HEK293 (cell line): ENCODE measurements around the gene STX10.
A peak's percentile ranks its signal among the peaks of the same experiment; 100 is the strongest.

ENCODE experiments used
- BCL11A ChIP-seq: fragments of 450-650 bp; formaldehyde crosslinking; IDR thresholded peaks from 2 replicates; pipeline ENCODE4 v1.5.1; 2016; ENCODE audit warnings: low read depth, missing biosample characterization, missing genetic modification characterization
- GLI4 ChIP-seq: fragments of 450-650 bp; formaldehyde crosslinking; IDR thresholded peaks from 2 replicates; pipeline ENCODE4 v1.5.1; 2016; ENCODE audit warnings: missing biosample characterization, missing genetic modification characterization
- HOXA7 ChIP-seq: sonication (generic); formaldehyde crosslinking; IDR thresholded peaks from 2 replicates; pipeline ENCODE4 v1.8.1; 2022; ENCODE audit warnings: missing genetic modification reagents, borderline replicate concordance
- KLF1 ChIP-seq: fragments of 450-650 bp; formaldehyde crosslinking; IDR thresholded peaks from 2 replicates; pipeline ENCODE4 v1.5.1; 2016; ENCODE audit warnings: missing biosample characterization, missing genetic modification characterization
- PBX3 ChIP-seq: sonication (generic); formaldehyde crosslinking; IDR thresholded peaks from 2 replicates; pipeline ENCODE4 v1.8.1; 2022; ENCODE audit warnings: mild to moderate bottlenecking, moderate library complexity, missing genetic modification reagents
- PRDM2 ChIP-seq: fragments of 450-650 bp; formaldehyde crosslinking; IDR thresholded peaks from 2 replicates; pipeline ENCODE4 v1.5.1; 2016; ENCODE audit warnings: missing biosample characterization, missing genetic modification characterization, borderline replicate concordance
- SP2 ChIP-seq: fragments of 450-650 bp; formaldehyde crosslinking; IDR thresholded peaks from 2 replicates; pipeline ENCODE4 v1.5.1; 2016; ENCODE audit warnings: missing biosample characterization, missing genetic modification characterization
- ZBTB11 ChIP-seq: fragments of 450-650 bp; formaldehyde crosslinking; conservative IDR thresholded peaks from 2 replicates; pipeline ENCODE4 v1.5.1; 2016; ENCODE audit warnings: low read depth, missing biosample characterization, missing genetic modification characterization
- ZBTB26 ChIP-seq: fragments of 450-650 bp; formaldehyde crosslinking; optimal IDR thresholded peaks from 2 replicates; pipeline ENCODE3; 2016; ENCODE audit warnings: missing biosample characterization, mild to moderate bottlenecking, missing genetic modification characterization
- ZBTB44 ChIP-seq: fragments of 450-650 bp; IDR thresholded peaks from 2 replicates; pipeline ENCODE4 v1.5.1; 2018; ENCODE audit warnings: missing biosample characterization, mild to moderate bottlenecking, missing genetic modification characterization
- ZBTB8A ChIP-seq: fragments of 450-650 bp; formaldehyde crosslinking; IDR thresholded peaks from 2 replicates; pipeline ENCODE4 v1.5.1; 2016; ENCODE audit warnings: missing biosample characterization, missing genetic modification characterization
- ZNF266 ChIP-seq: fragments of 450-650 bp; formaldehyde crosslinking; IDR thresholded peaks from 2 replicates; pipeline ENCODE4 v1.5.1; 2016; ENCODE audit warnings: missing biosample characterization, missing genetic modification characterization, low read depth
- ZNF350 ChIP-seq: fragments of 450-650 bp; formaldehyde crosslinking; IDR thresholded peaks from 2 replicates; pipeline ENCODE4 v1.5.0; 2017; ENCODE audit warnings: missing biosample characterization, mild to moderate bottlenecking, missing genetic modification characterization
- ZNF394 ChIP-seq: fragments of 450-650 bp; formaldehyde crosslinking; IDR thresholded peaks from 2 replicates; pipeline ENCODE4 v1.5.1; 2016; ENCODE audit warnings: missing biosample characterization, missing genetic modification characterization, mild to moderate bottlenecking, moderate library complexity, borderline replicate concordance
- ZNF398 ChIP-seq: fragments of 450-650 bp; formaldehyde crosslinking; IDR thresholded peaks from 2 replicates; pipeline ENCODE4 v1.5.1; 2017; ENCODE audit warnings: missing biosample characterization, missing genetic modification characterization
- ZNF473 ChIP-seq: fragments of 450-650 bp; formaldehyde crosslinking; IDR thresholded peaks from 2 replicates; pipeline ENCODE4 v1.5.1; 2017; ENCODE audit warnings: missing biosample characterization, missing genetic modification characterization
- ZNF521 ChIP-seq: fragments of 450-650 bp; formaldehyde crosslinking; IDR thresholded peaks from 2 replicates; pipeline ENCODE4 v1.5.1; 2017; ENCODE audit warnings: missing biosample characterization, mild to moderate bottlenecking, missing genetic modification characterization
- ZNF610 ChIP-seq: fragments of 450-650 bp; formaldehyde crosslinking; IDR thresholded peaks from 2 replicates; pipeline ENCODE4 v1.5.1; 2016; ENCODE audit warnings: missing biosample characterization, missing genetic modification characterization, borderline replicate concordance
- ZNF677 ChIP-seq: fragments of 450-650 bp; IDR thresholded peaks from 2 replicates; pipeline ENCODE4 v1.5.0; 2018; ENCODE audit warnings: missing biosample characterization, mild to moderate bottlenecking, missing genetic modification characterization, moderate library complexity
- ZNF791 ChIP-seq: fragments of 450-650 bp; formaldehyde crosslinking; IDR thresholded peaks from 2 replicates; pipeline ENCODE4 v1.5.1; 2016; ENCODE audit warnings: missing biosample characterization, missing genetic modification characterization
- ZNF830 ChIP-seq: fragments of 450-650 bp; IDR thresholded peaks from 2 replicates; pipeline ENCODE4 v1.5.0; 2018; ENCODE audit warnings: missing biosample characterization, missing genetic modification characterization, low read depth, mild to moderate bottlenecking, moderate library complexity

STX10 gene

GRCh38 chr19:13164343-13165161 lies 14.4 kb upstream of the STX10 start (continued):
- peak; percentile 84 for TF ChIP-seq ZBTB44 (tag by site-specific recombination)
- peak; percentile 88 for TF ChIP-seq KLF1 (tag by site-specific recombination)
- no peak for TF ChIP-seq ZNF350 (tag by site-specific recombination)
- no peak for TF ChIP-seq ZNF610 (tag by site-specific recombination)
- peak; percentile 47; the same call in 1 of the 2 replicates for TF ChIP-seq ZNF394 (tag by site-specific recombination)
- no peak for TF ChIP-seq BCL11A
- TF ChIP-seq ZNF473, result no peak
- TF ChIP-seq PBX3 (CRISPR knock-in tag), result no peak
- peak; percentile 40; the same call in 1 of the 2 replicates for TF ChIP-seq ZNF398 (tag by site-specific recombination)
- no peak for TF ChIP-seq GLI4
- TF ChIP-seq ZNF266, result no peak
- TF ChIP-seq PRDM2 (tag by site-specific recombination), result no peak
- TF ChIP-seq ZBTB8A (tag by site-specific recombination), result peak; percentile 76
- TF ChIP-seq ZNF830, result no peak
- no peak for TF ChIP-seq ZNF521 (tag by site-specific recombination)
- TF ChIP-seq HOXA7 (CRISPR knock-in tag), result no peak
- TF ChIP-seq ZBTB26 (tag by site-specific recombination), result peak; percentile 22
- TF ChIP-seq ZNF677 (tag by site-specific recombination), result no peak
- peak; percentile 94 for TF ChIP-seq ZBTB11 (tag by site-specific recombination)
- no peak for TF ChIP-seq ZNF791 (tag by site-specific recombination)
- peak; percentile 77 for TF ChIP-seq SP2
